ENCODE measurements around the gene ADIPOQ. TPM values are rescaled to one million over a fixed set of nuclear protein-coding genes. Genes with fewer than 3 reads are reported as not detected.
"Not testable (repeated sequence)": the region's sequence is repeated elsewhere in the genome, so short reads cannot be mapped to it uniquely, and the experiment has no call there.

The ADIPOQ gene
- total and polyA plus RNA-seq, 2 of the 4 experiments (the other 2 are of a cell fraction), result not detected

DNA sequence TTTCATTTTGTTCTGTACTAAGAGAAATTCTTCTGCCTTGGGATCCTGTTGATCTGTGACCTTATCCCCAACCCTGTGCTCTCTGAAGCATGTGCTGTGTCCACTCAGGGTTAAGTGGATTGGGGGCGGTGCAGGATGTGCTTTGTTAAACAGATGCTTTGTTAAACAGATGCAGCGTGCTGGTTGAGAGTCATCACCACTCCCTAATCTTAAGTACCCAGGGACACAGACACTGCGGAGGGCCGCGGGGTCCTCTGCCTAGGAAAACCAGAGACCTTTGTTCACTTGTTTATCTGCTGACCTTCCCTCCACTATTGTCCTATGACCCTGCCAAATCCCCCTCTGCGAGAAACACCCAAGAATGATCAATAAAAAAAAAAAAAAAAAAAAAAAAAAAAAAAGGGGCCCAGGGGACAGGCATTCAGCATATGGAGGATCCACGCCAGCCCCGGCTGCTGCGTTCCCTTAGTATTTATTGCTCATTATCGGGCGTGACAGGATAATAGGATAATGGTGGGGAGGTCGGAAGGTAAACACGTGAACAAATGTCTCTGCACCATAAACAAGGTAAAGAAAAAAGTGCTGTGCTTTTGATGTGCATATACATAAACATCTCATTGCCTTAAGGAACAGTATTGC, 22.8 kb downstream of the ADIPOQ start:
- H2AFZ ChIP-seq (replicated peaks; ENCODE audit: low read length, poor library complexity); H2AK5ac ChIP-seq (ENCODE audit: low read depth, low read length); H3K27me3 ChIP-seq (ENCODE audit: control insufficient read depth, insufficient read depth, low read length); BruUV-seq (replicated peaks); H2BK5ac ChIP-seq (ENCODE audit: low read depth, low read length, poor library complexity, severe bottlenecking); H3K14ac ChIP-seq (replicated peaks; ENCODE audit: low read depth, low read length); H3K36me3 ChIP-seq (ENCODE audit: control insufficient read depth, insufficient read depth, low read length); H3K4me1 ChIP-seq (ENCODE audit: control insufficient read depth, insufficient read depth, low read length); H3K27ac ChIP-seq (ENCODE audit: insufficient read depth, low read length); CTCF ChIA-PET; H3K9ac ChIP-seq (ENCODE audit: low read depth, low read length); H3K4ac ChIP-seq (ENCODE audit: low read depth, low read length); H4K91ac ChIP-seq (ENCODE audit: insufficient read depth, low read depth, low read length); H2BK120ac ChIP-seq (ENCODE audit: low read depth, low read length); H3K23ac ChIP-seq (ENCODE audit: low read depth, low read length); DNase-seq; H4K8ac ChIP-seq (ENCODE audit: low read depth in 2 of 2, low read length in 2 of 2); in situ Hi-C loops (cut with MboI; ENCODE audit: low sequenced_read_pairs); H3K79me1 ChIP-seq (ENCODE audit: low read depth in 1 of 2, low read length in 2 of 2); H3K4me2 ChIP-seq (ENCODE audit: low read depth, low read length); dilution Hi-C loops (cut with HindIII; ENCODE audit: low sequenced_read_pairs, unreplicated experiment); H3K56ac ChIP-seq (ENCODE audit: extremely low read depth, insufficient read depth, low read length); intact Hi-C loops (cut with micrococcal nuclease); H2BK15ac ChIP-seq (ENCODE audit: low read depth, low read length); POLR2A ChIA-PET (ENCODE audit: unreplicated experiment); H4K5ac ChIP-seq (ENCODE audit: low read depth, low read length); ATAC-seq (ENCODE audit: low read depth); H3K9me1 ChIP-seq (ENCODE audit: insufficient read depth, low read length); H3K9me3 ChIP-seq (ENCODE audit: control insufficient read depth, insufficient read depth, low read length); H4K20me1 ChIP-seq (ENCODE audit: insufficient read depth, low read length); H2AK9ac ChIP-seq (replicated peaks; ENCODE audit: low read depth, low read length, poor library complexity); H3K18ac ChIP-seq (ENCODE audit: low read depth, low read length); H2BK20ac ChIP-seq (ENCODE audit: low read depth, low read length); H3K4me3 ChIP-seq (ENCODE audit: insufficient read depth, low read depth, low read length): not testable (repeated sequence)
- WGBS, 2 experiments (ENCODE audit: extremely low coverage in 2 of 2, insufficient read length in 1 of 2), result no CpG with 5 or more reads among the region's 13 CpGs

GRCh38 chr3:186866095-186866494, 23.6 kb downstream of the ADIPOQ start:
- dilution Hi-C loops (cut with HindIII; ENCODE audit: low sequenced_read_pairs, unreplicated experiment); H3K23ac ChIP-seq (ENCODE audit: low read depth, low read length); ATAC-seq (ENCODE audit: low read depth); H2AK9ac ChIP-seq (replicated peaks; ENCODE audit: low read depth, low read length, poor library complexity); H2BK15ac ChIP-seq (ENCODE audit: low read depth, low read length); POLR2A ChIA-PET (ENCODE audit: unreplicated experiment); H4K5ac ChIP-seq (ENCODE audit: low read depth, low read length); H2BK120ac ChIP-seq (ENCODE audit: low read depth, low read length); H3K36me3 ChIP-seq (ENCODE audit: control insufficient read depth, insufficient read depth, low read length); H2BK20ac ChIP-seq (ENCODE audit: low read depth, low read length); H3K9me1 ChIP-seq (ENCODE audit: insufficient read depth, low read length); H3K9me3 ChIP-seq (ENCODE audit: control insufficient read depth, insufficient read depth, low read length); H2AK5ac ChIP-seq (ENCODE audit: low read depth, low read length); H2BK5ac ChIP-seq (ENCODE audit: low read depth, low read length, poor library complexity, severe bottlenecking); H3K4ac ChIP-seq (ENCODE audit: low read depth, low read length); H4K20me1 ChIP-seq (ENCODE audit: insufficient read depth, low read length); H3K56ac ChIP-seq (ENCODE audit: extremely low read depth, insufficient read depth, low read length); H3K79me1 ChIP-seq (ENCODE audit: low read depth in 1 of 2, low read length in 2 of 2); H3K27ac ChIP-seq (ENCODE audit: insufficient read depth, low read length); intact Hi-C loops (cut with micrococcal nuclease); H3K14ac ChIP-seq (replicated peaks; ENCODE audit: low read depth, low read length); H3K18ac ChIP-seq (ENCODE audit: low read depth, low read length); H2AFZ ChIP-seq (replicated peaks; ENCODE audit: low read length, poor library complexity); H3K27me3 ChIP-seq (ENCODE audit: control insufficient read depth, insufficient read depth, low read length); H3K4me3 ChIP-seq (ENCODE audit: insufficient read depth, low read depth, low read length); DNase-seq; H3K4me2 ChIP-seq (ENCODE audit: low read depth, low read length); H4K91ac ChIP-seq (ENCODE audit: insufficient read depth, low read depth, low read length); CTCF ChIA-PET; H3K4me1 ChIP-seq (ENCODE audit: control insufficient read depth, insufficient read depth, low read length); H3K9ac ChIP-seq (ENCODE audit: low read depth, low read length); in situ Hi-C loops (cut with MboI; ENCODE audit: low sequenced_read_pairs); BruUV-seq (replicated peaks); H4K8ac ChIP-seq (ENCODE audit: low read depth in 2 of 2, low read length in 2 of 2): not testable (repeated sequence)
- WGBS, 2 experiments (ENCODE audit: extremely low coverage in 2 of 2, insufficient read length in 1 of 2), result no CpG with 5 or more reads among the region's 5 CpGs
